ENCODE data around the gene NPHP4. TPM values are rescaled to one million over a fixed set of nuclear protein-coding genes. Genes with fewer than 3 reads are reported as not detected.

Gene NPHP4
- total RNA-seq, 4 donors from 2014 or later: 9.2 to 35.5 (median 18.3) TPM

GRCh38 chr1:6003568-6004411, 11.6 kb upstream of the NPHP4 start:
- Histone ChIP-seq H3K36me3 (no peaks in the 10 kb centered on the region), H3K4me1 (no peaks in the 10 kb centered on the region), H3K9me3 (no peaks in the 10 kb centered on the region), H3K27me3 (no peaks in the 10 kb centered on the region), H3K27ac (no peak overlapping the region), H3K4me3 (no peak overlapping the region)
- DNase-seq: peak in 2 of 3 donors; percentile 14 to 26
- TF ChIP-seq, protein P1, sequence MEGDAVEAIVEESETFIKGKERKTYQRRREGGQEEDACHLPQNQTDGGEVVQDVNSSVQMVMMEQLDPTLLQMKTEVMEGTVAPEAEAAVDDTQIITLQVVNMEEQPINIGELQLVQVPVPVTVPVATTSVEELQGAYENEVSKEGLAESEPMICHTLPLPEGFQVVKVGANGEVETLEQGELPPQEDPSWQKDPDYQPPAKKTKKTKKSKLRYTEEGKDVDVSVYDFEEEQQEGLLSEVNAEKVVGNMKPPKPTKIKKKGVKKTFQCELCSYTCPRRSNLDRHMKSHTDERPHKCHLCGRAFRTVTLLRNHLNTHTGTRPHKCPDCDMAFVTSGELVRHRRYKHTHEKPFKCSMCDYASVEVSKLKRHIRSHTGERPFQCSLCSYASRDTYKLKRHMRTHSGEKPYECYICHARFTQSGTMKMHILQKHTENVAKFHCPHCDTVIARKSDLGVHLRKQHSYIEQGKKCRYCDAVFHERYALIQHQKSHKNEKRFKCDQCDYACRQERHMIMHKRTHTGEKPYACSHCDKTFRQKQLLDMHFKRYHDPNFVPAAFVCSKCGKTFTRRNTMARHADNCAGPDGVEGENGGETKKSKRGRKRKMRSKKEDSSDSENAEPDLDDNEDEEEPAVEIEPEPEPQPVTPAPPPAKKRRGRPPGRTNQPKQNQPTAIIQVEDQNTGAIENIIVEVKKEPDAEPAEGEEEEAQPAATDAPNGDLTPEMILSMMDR (IDR thresholded peaks at IDR 0.05): no peak
- TF ChIP-seq POLR2A (IDR thresholded peaks at IDR 0.05): no peak

GRCh38 chr1:6002714-6003501, 10.7 kb upstream of the NPHP4 start:
- Histone ChIP-seq H3K27me3 (no peaks in the 10 kb centered on the region), H3K27ac (no peak overlapping the region), H3K4me1 (no peaks in the 10 kb centered on the region), H3K4me3 (no peak overlapping the region), H3K9me3 (no peaks in the 10 kb centered on the region), H3K36me3 (no peaks in the 10 kb centered on the region)
- TF ChIP-seq, protein P1 (IDR thresholded peaks at IDR 0.05): no peak
- no peak for TF ChIP-seq POLR2A (IDR thresholded peaks at IDR 0.05)
- peak in 2 of 3 donors; percentile 36 to 39 for DNase-seq

DNA sequence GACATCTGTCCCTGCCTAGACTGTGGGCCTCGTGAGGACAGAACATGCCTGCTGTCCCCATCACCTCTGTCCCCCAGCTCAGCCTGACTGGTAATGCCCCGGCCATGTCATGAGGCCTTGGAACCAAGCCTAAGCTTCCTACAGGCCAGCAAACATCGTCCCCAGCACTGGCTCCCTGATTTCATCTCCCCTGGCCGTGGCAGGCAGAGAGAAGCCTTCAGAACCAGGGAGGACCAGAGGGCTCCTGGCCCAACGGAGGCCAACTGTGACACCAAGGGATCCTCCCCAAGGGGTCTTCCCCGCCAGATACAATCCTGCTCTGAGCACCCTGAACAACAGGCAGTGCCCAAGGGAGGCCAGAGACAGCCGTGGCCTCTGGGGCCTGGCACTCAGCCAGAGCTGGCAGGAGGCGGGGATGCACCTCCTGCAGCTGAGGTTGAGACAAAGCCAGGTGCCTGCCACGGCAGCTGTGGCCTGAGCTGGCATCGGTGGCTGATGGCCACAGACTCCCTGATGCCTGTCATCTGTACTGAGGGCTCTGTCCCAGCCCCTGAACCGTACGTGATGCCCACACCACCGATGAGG, 9.9 kb upstream of the NPHP4 start:
- TF ChIP-seq, protein P1 (IDR thresholded peaks at IDR 0.05): no peak
- TF ChIP-seq POLR2A (IDR thresholded peaks at IDR 0.05): no peak
- Histone ChIP-seq H3K27ac (no peak overlapping the region), H3K9me3 (no peaks in the 10 kb centered on the region), H3K36me3 (no peaks in the 10 kb centered on the region), H3K4me1 (no peaks in the 10 kb centered on the region), H3K4me3 (no peak overlapping the region), H3K27me3 (no peaks in the 10 kb centered on the region)
- peak in 2 of 3 donors; percentile 41 to 48 for DNase-seq

DNA sequence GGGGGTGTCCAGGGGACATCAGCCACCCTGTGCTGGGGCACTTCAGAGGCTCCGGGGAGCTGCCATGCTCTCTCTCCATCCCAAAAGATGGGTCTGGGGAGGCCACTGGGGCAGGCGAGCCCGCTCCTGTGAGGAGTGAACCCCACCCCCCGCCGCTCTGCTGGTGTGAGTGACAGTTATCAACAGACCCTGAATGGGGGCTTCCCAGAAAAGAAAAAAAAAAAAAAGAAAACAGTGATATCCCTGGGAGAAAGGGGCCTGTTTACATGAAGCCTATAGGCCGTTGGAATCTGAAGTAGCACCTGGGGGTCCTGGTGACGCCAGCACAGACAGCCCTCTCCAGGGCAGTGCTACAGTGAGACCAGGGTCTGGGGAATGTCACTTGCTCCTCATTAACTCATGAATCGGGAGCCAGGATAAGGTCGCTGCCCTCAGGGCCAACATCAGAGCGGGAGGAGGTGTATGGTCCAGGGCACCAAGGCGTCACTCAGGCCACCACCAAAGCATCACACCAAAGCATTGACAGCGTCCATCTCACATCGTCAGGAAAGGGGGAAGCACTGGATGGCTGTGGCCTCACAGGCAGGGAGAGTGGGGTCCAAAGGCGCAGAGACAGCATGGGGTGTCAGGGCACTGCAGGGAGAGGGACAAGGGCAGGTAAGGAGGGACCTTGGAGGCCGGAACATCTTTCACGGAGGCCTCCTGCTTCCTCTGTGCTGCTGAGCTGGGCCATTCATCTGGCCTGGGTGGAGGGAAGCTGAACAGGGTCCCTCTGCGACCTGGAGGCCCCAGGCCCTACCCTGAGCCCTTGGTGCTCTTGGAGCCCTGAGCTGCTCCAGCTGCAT, 8.4 kb upstream of the NPHP4 start:
- Histone ChIP-seq H3K4me3 (no peak overlapping the region), H3K36me3 (no peaks in the 10 kb centered on the region), H3K27ac (no peak overlapping the region), H3K27me3 (no peaks in the 10 kb centered on the region), H3K9me3 (no peaks in the 10 kb centered on the region), H3K4me1 (no peaks in the 10 kb centered on the region)
- TF ChIP-seq, protein P1 (IDR thresholded peaks at IDR 0.05): no peak
- no peak for TF ChIP-seq POLR2A (IDR thresholded peaks at IDR 0.05)
- peak in 2 of 3 donors; percentile 29 to 37 for DNase-seq
